Naive thymus-derived CD4-positive, alpha-beta T cell (primary cell): ENCODE data around the gene DNAH9. TPM values are rescaled to one million over a fixed set of nuclear protein-coding genes. Genes with fewer than 3 reads are reported as not detected.

Experiments
- ATAC-seq: fragments of 150-1000 bp; cut with Tn5 transposase; 2 replicates; pipeline ENCODE4 v1.10.0; 2021; ENCODE audit warnings: mild to moderate bottlenecking, moderate library complexity
- CTCF ChIA-PET: fragments of 350-600 bp; sonication (Branson Sonifier 250); formaldehyde crosslinking; loops from one replicate; lab custom pipeline; 2021; ENCODE audit warnings: antibody characterized with exemption; lab: Charles Lee
- POLR2A ChIA-PET: fragments of 350-600 bp; sonication (Branson Sonifier 250); formaldehyde crosslinking; loops from one replicate; lab custom pipeline; 2021; ENCODE audit warnings: antibody characterized with exemption, inconsistent platforms; lab: Charles Lee
- DNase-seq, 9 donors: peaks; one replicate each; pipeline versions ENCODE4 v3.0.0 to v3.0.0-alpha.2; 2020 to 2022; ENCODE audit warnings: mixed read lengths in 1 of 9
- H3K27ac ChIP-seq: one replicate; pipeline ENCODE4 v1.7.0; 2013; ENCODE audit warnings: mild to moderate bottlenecking, low read depth, low read length, moderate library complexity
- H3K27me3 ChIP-seq, 2 donors: one replicate each; pipeline ENCODE4 v1.7.0; 2013; ENCODE audit warnings: low read length in 2 of 2, mild to moderate bottlenecking in 2 of 2, moderate library complexity in 2 of 2; ENCODE audit not compliant: control insufficient read depth in 2 of 2, insufficient read depth in 2 of 2
- H3K36me3 ChIP-seq, 3 experiments: 1 replicate in 2 of 3; 2 replicates in 1 of 3; pipeline ENCODE4 v1.7.0; 2013; ENCODE audit warnings: low read length in 3 of 3, mild to moderate bottlenecking in 3 of 3, moderate library complexity in 1 of 3; ENCODE audit not compliant: insufficient read depth in 3 of 3, control insufficient read depth in 2 of 3
- H3K4me1 ChIP-seq, 2 donors: one replicate each; pipeline ENCODE4 v1.7.0; 2013; ENCODE audit warnings: low read length in 2 of 2, mild to moderate bottlenecking in 2 of 2, moderate library complexity in 1 of 2; ENCODE audit not compliant: control insufficient read depth in 2 of 2, insufficient read depth in 2 of 2
- H3K4me3 ChIP-seq: 2 replicates; pipeline ENCODE4 v1.7.0; 2013; ENCODE audit warnings: mild to moderate bottlenecking, low read length
- H3K9me3 ChIP-seq, 3 experiments: 1 replicate in 2 of 3; 2 replicates in 1 of 3; pipeline ENCODE4 v1.7.0; 2013; ENCODE audit warnings: low read length in 3 of 3; ENCODE audit not compliant: control insufficient read depth in 2 of 3
- H3K27ac Mint-ChIP-seq, 9 donors: one replicate each; pipeline ENCODE4 v1.8.0; 2020 to 2022; ENCODE audit warnings: mixed read lengths in 9 of 9, mild to moderate bottlenecking in 8 of 9, moderate library complexity in 5 of 9, inconsistent platforms in 2 of 9
- H3K27me3 Mint-ChIP-seq, 5 donors: one replicate each; pipeline ENCODE4 v1.8.0; 2021 to 2022; ENCODE audit warnings: mixed read lengths in 5 of 5, mild to moderate bottlenecking in 1 of 5
- H3K36me3 Mint-ChIP-seq, 5 donors: one replicate each; pipeline ENCODE4 v1.8.0; 2020 to 2022; ENCODE audit warnings: mixed read lengths in 5 of 5, mild to moderate bottlenecking in 3 of 5, inconsistent platforms in 1 of 5
- H3K4me1 Mint-ChIP-seq, 7 donors: one replicate each; pipeline ENCODE4 v1.8.0; 2020 to 2022; ENCODE audit warnings: mixed read lengths in 7 of 7, mild to moderate bottlenecking in 3 of 7, inconsistent platforms in 1 of 7
- H3K4me3 Mint-ChIP-seq, 10 donors: one replicate each; pipeline ENCODE4 v1.8.0; 2020 to 2022; ENCODE audit warnings: mild to moderate bottlenecking in 10 of 10, mixed read lengths in 10 of 10, moderate library complexity in 6 of 10, inconsistent platforms in 2 of 10
- H3K9me3 Mint-ChIP-seq, 11 donors: one replicate each; pipeline ENCODE4 v1.8.0; 2020 to 2022; ENCODE audit warnings: mixed read lengths in 11 of 11, mild to moderate bottlenecking in 4 of 11, inconsistent platforms in 1 of 11, moderate library complexity in 1 of 11
- intact Hi-C, 2 donors: fragments of 100-400 bp; cut with micrococcal nuclease; formaldehyde crosslinking; loops; one replicate each; pipeline ENCODE4 v1.15.1; 2023
- polyA plus RNA-seq, 2 donors: library from polyadenylated mRNA; unstranded; fragments of 300-500 nt; fragmentation: Illumina TruSeq; gene quantifications; one replicate each; pipeline ENCODE4 v1.2.3, GENCODE V29; 2021
- total RNA-seq, 6 experiments: library from RNA in 5 of 6; stranded (reverse) in 5 of 6; gene quantifications; 1 replicate in 5 of 6; 2 replicates in 1 of 6; pipeline ENCODE4 v1.2.3 and lab custom pipeline; 2021 to 2026

DNAH9 gene
- total and polyA plus RNA-seq, 7 experiments from 2014 or later = not detected

- no peak overlapping the region for H3K4me3 Mint-ChIP-seq
- no peaks in the 10 kb centered on the region for H3K27me3 ChIP-seq
- CTCF ChIA-PET = no interaction called here
- no peaks in the 10 kb centered on the region for H3K4me1 ChIP-seq
- ATAC-seq = no peak
- no peak overlapping the region for H3K27ac ChIP-seq
- H3K36me3 Mint-ChIP-seq = peaks cover 0 to 4% (median 0%) of the 10 kb centered on the region in 5 donors
- H3K36me3 ChIP-seq = no peaks in the 10 kb centered on the region
- no peak overlapping the region for H3K4me3 ChIP-seq
- no peak overlapping the region for H3K27ac Mint-ChIP-seq
- no peak for DNase-seq
- POLR2A ChIA-PET = no interaction called here
- peaks cover 0 to 9% (median 4%) of the 10 kb centered on the region in 11 donors for H3K9me3 Mint-ChIP-seq
- intact Hi-C loops = no loop called here
- peaks cover 0 to 19% (median 8%) of the 10 kb centered on the region in 5 donors for H3K27me3 Mint-ChIP-seq
- no peaks in the 10 kb centered on the region for H3K9me3 ChIP-seq
- H3K4me1 Mint-ChIP-seq = no peaks in the 10 kb centered on the region
Observed at GRCh38 chr17:11900655-11901054, 302.4 kb downstream of the DNAH9 start.

- Histone ChIP-seq H3K4me1 (no peaks in the 10 kb centered on the region), H3K27ac (no peak overlapping the region), H3K4me3 (no peak overlapping the region), H3K36me3 (no peaks in the 10 kb centered on the region), H3K27me3 (no peaks in the 10 kb centered on the region), H3K9me3 (no peaks in the 10 kb centered on the region)
- H3K9me3 Mint-ChIP-seq = peaks cover 0 to 9% (median 4%) of the 10 kb centered on the region in 11 donors
- peaks cover 0 to 19% (median 8%) of the 10 kb centered on the region in 5 donors for H3K27me3 Mint-ChIP-seq
- ChIA-PET POLR2A (no interaction called here), CTCF (no interaction called here)
- H3K27ac Mint-ChIP-seq = no peak overlapping the region
- intact Hi-C loops = no loop called here
- H3K36me3 Mint-ChIP-seq = peaks cover 0 to 4% (median 0%) of the 10 kb centered on the region in 5 donors
- no peaks in the 10 kb centered on the region for H3K4me1 Mint-ChIP-seq
- no peak overlapping the region for H3K4me3 Mint-ChIP-seq
- ATAC-seq (no peak), DNase-seq (no peak)
Observed at GRCh38 chr17:11901931-11902330, 303.7 kb downstream of the DNAH9 start.

- ATAC-seq (no peak), DNase-seq (no peak)
- peaks cover 6 to 35% (median 13%) of the 10 kb centered on the region in 11 donors for H3K9me3 Mint-ChIP-seq
- intact Hi-C loops = no loop called here
- Histone ChIP-seq H3K9me3 (no peaks in the 10 kb centered on the region), H3K27me3 (no peaks in the 10 kb centered on the region), H3K4me3 (no peak overlapping the region), H3K36me3 (no peaks in the 10 kb centered on the region), H3K4me1 (no peaks in the 10 kb centered on the region), H3K27ac (no peak overlapping the region)
- no peak overlapping the region for H3K4me3 Mint-ChIP-seq
- no peaks in the 10 kb centered on the region for H3K4me1 Mint-ChIP-seq
- H3K36me3 Mint-ChIP-seq = peaks cover 0 to 3% (median 0%) of the 10 kb centered on the region in 5 donors
- peaks cover 0 to 4% (median 3%) of the 10 kb centered on the region in 5 donors for H3K27me3 Mint-ChIP-seq
- ChIA-PET CTCF (no interaction called here), POLR2A (no interaction called here)
- no peak overlapping the region for H3K27ac Mint-ChIP-seq
Observed at GRCh38 chr17:11908711-11909146, 310.5 kb downstream of the DNAH9 start.

- DNase-seq (no peak), ATAC-seq (no peak)
- no peaks in the 10 kb centered on the region for H3K9me3 ChIP-seq
- POLR2A ChIA-PET = no interaction called here
- Mint-ChIP-seq H3K27me3 (peaks cover 0 to 4% (median 3%) of the 10 kb centered on the region in 5 donors), H3K27ac (no peak overlapping the region), H3K36me3 (peaks cover 0 to 3% (median 0%) of the 10 kb centered on the region in 5 donors), H3K9me3 (peaks cover 6 to 35% (median 13%) of the 10 kb centered on the region in 11 donors), H3K4me3 (no peak overlapping the region), H3K4me1 (no peaks in the 10 kb centered on the region)
- intact Hi-C loops = no loop called here
- H3K36me3 ChIP-seq = no peaks in the 10 kb centered on the region
- no peak overlapping the region for H3K27ac ChIP-seq
- H3K4me1 ChIP-seq = no peaks in the 10 kb centered on the region
- no peak overlapping the region for H3K4me3 ChIP-seq
- CTCF ChIA-PET = no interaction called here
- no peaks in the 10 kb centered on the region for H3K27me3 ChIP-seq
Observed at GRCh38 chr17:11909348-11909747, 311.1 kb downstream of the DNAH9 start.

- H3K27ac Mint-ChIP-seq = no peak overlapping the region
- no peak for ATAC-seq
- ChIA-PET POLR2A (no interaction called here), CTCF (no interaction called here)
- H3K9me3 Mint-ChIP-seq = peaks cover 4 to 41% (median 18%) of the 10 kb centered on the region in 11 donors
- H3K36me3 ChIP-seq = no peaks in the 10 kb centered on the region
- no peak overlapping the region for H3K4me3 ChIP-seq
- H3K27ac ChIP-seq = no peak overlapping the region
- H3K27me3 ChIP-seq = no peaks in the 10 kb centered on the region
- peaks cover 0 to 2% (median 0%) of the 10 kb centered on the region in 7 donors for H3K4me1 Mint-ChIP-seq
- no peak for DNase-seq
- H3K4me1 ChIP-seq = no peaks in the 10 kb centered on the region
- peaks cover 0 to 21% (median 16%) of the 10 kb centered on the region in 5 donors for H3K27me3 Mint-ChIP-seq
- H3K36me3 Mint-ChIP-seq = peaks cover 0 to 10% (median 4%) of the 10 kb centered on the region in 5 donors
- intact Hi-C loops = no loop called here
- no peaks in the 10 kb centered on the region for H3K9me3 ChIP-seq
- no peak overlapping the region for H3K4me3 Mint-ChIP-seq
Observed at GRCh38 chr17:11916091-11916490, 317.8 kb downstream of the DNAH9 start.

- Mint-ChIP-seq H3K4me1 (peaks cover 0 to 2% (median 0%) of the 10 kb centered on the region in 7 donors), H3K36me3 (peaks cover 0 to 10% (median 4%) of the 10 kb centered on the region in 5 donors), H3K27me3 (peaks cover 0 to 21% (median 16%) of the 10 kb centered on the region in 5 donors), H3K9me3 (peaks cover 4 to 29% (median 9%) of the 10 kb centered on the region in 11 donors), H3K4me3 (no peak overlapping the region), H3K27ac (no peak overlapping the region)
- intact Hi-C loops = no loop called here
- no peak overlapping the region for H3K4me3 ChIP-seq
- ATAC-seq (no peak), DNase-seq (no peak)
- H3K36me3 ChIP-seq = no peaks in the 10 kb centered on the region
- H3K9me3 ChIP-seq = no peaks in the 10 kb centered on the region
- POLR2A ChIA-PET = no interaction called here
- no peaks in the 10 kb centered on the region for H3K27me3 ChIP-seq
- CTCF ChIA-PET = no interaction called here
- no peak overlapping the region for H3K27ac ChIP-seq
- no peaks in the 10 kb centered on the region for H3K4me1 ChIP-seq
Observed at GRCh38 chr17:11917415-11917814, 319.1 kb downstream of the DNAH9 start.

GRCh38 chr17:11921296-11921695, 323.0 kb downstream of the DNAH9 start:
- ChIA-PET POLR2A (no interaction called here), CTCF (no interaction called here)
- DNase-seq (no peak), ATAC-seq (no peak)
- H3K27me3 ChIP-seq = no peaks in the 10 kb centered on the region
- intact Hi-C loops = no loop called here
- peaks cover 0 to 2% (median 0%) of the 10 kb centered on the region in 7 donors for H3K4me1 Mint-ChIP-seq
- no peaks in the 10 kb centered on the region for H3K4me1 ChIP-seq
- H3K27me3 Mint-ChIP-seq = peaks cover 0 to 31% (median 17%) of the 10 kb centered on the region in 5 donors
- H3K4me3 Mint-ChIP-seq = no peak overlapping the region
- H3K27ac ChIP-seq = no peak overlapping the region
- no peaks in the 10 kb centered on the region for H3K9me3 ChIP-seq
- H3K4me3 ChIP-seq = no peak overlapping the region
- H3K36me3 Mint-ChIP-seq = peaks cover 0 to 10% (median 4%) of the 10 kb centered on the region in 5 donors
- H3K9me3 Mint-ChIP-seq = peaks cover 0 to 17% (median 9%) of the 10 kb centered on the region in 11 donors
- H3K36me3 ChIP-seq = no peaks in the 10 kb centered on the region
- H3K27ac Mint-ChIP-seq = no peak overlapping the region
